ENCODE data around the gene KRT86.
A peak's percentile ranks its signal among the peaks of the same experiment; 100 is the strongest.
"Not testable (repeated sequence)": the region's sequence is repeated elsewhere in the genome, so short reads cannot be mapped to it uniquely, and the experiment has no call there.

Gene KRT86

DNA sequence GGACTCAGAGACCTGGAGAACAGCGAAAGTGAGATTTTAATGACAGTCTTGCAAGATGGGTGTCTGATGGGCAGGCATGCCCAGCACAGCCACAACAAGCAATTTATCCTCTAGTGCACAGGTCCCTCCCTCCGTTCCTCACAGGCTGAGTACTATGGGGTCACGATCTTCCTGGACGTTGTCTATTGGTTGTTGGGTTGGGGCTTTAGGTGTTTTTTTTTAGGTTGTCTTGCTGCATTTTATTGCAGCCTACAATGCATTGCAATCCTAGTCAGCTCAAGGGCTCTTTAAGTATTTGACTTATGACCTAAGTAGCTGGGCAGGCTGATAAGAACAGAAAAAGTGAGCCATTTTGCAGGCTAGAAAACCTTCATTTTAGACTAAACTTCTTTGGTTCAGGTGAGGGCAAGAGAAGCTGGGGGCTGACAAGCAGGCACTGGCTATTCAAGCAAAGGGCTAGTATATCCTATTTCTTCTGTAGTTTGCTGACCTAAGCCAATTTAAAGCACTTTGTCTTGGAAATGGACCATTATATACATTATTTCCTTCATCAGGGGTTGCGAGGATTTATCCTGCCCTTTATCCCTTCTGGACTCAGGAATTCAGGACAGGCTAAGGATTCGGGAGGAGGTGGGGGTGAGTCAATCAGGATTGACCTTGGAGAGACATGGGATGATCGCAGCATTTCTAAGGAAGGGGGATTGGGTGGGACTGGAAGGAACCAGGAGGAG lies 35.4 kb upstream of the KRT86 start:
- DNase-seq = no peak

GRCh38 chr12:52239767-52240166 lies 34.7 kb upstream of the KRT86 start:
- no peak for DNase-seq

DNA sequence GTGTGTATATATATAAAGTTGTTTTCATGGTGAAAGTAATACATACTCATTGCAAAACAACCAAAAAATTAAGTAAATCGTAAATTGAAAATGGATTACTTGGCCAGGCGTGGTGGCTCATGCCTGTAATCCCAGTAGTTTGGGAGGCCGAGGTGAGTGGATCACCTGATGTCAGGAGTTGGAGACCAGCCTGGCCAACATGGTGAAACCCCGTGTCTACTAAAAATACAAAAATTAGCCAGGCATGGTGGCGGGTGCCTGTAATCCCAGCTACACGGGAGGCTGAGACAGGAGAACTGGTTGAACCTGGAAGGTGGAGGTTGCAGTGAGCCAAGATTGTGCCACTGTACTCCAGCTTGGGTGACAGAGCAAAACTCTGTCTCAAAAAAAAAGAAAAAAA lies 34.2 kb upstream of the KRT86 start:
- DNase-seq = not testable (repeated sequence)

- DNase-seq = no peak
Observed at GRCh38 chr12:52241205-52241842, 33.1 kb upstream of the KRT86 start.

DNA sequence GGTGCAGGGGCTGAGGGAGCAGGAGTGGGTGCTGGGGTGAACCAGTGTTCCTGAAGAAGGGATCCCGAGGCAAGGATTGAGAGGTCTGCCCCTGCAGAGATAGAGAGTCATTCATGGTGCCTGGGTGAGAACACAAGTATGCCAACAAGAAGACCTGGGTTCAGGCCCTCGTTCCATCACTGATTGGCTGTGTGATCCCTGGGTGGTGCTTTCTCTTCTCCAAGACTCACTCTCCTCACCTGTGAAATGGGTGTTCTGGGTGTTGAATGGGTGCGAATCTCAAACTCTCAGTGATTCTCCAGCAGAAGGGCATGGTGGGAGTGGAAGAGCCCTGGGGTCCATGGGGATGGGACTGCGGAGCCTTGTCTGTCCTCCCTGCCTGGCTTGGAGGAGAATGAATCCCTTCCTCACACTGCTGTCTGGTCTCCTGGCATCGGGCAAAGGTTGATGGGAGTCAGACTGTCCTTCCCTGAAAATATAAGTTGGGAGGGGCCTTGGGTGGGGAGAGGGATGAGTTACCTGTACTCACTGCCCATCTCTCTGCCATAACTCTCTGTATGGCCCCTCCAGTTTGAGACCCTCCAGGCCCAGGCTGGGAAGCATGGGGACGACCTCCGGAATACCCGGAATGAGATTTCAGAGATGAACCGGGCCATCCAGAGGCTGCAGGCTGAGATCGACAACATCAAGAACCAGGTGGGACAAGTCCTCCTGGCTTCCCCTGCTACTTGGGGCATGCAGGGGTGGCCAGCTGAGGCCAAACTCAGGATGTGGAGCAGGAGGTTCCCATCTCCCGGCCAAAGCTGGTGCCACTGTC lies 31.8 kb upstream of the KRT86 start:
- no peak for DNase-seq

- DNase-seq = no peak
Observed at GRCh38 chr12:52243259-52243855, 31.1 kb upstream of the KRT86 start.

GRCh38 chr12:52243856-52244614 lies 30.4 kb upstream of the KRT86 start:
- DNase-seq = peak; percentile 54

DNA sequence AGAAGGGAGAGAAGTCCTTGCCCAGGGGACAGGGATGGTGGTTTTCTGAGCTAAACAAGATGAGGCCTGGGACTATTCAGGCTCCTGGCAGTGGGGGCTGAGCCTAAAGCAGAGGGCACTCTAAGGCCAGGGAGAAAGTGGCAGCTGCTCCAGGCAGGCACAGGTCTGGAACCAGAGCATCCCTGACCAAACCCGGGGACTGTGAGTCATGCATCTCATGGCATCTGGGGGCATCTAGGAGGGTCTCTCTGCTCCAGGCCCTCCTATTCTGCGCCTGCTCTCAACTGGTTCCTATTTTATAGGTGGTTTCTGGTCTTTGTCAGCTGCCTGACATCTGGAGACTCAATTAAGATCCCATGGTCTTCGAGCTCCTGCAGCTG lies 29.8 kb upstream of the KRT86 start:
- no peak for DNase-seq

- no peak for DNase-seq
Observed at GRCh38 chr12:52245259-52245961, 29.0 kb upstream of the KRT86 start.

GRCh38 chr12:52245962-52246569 lies 28.4 kb upstream of the KRT86 start:
- no peak for DNase-seq

- DNase-seq = no peak
Observed at GRCh38 chr12:52246720-52247621, 27.5 kb upstream of the KRT86 start.

GRCh38 chr12:52247622-52248540 lies 26.6 kb upstream of the KRT86 start:
- DNase-seq = no peak

DNA sequence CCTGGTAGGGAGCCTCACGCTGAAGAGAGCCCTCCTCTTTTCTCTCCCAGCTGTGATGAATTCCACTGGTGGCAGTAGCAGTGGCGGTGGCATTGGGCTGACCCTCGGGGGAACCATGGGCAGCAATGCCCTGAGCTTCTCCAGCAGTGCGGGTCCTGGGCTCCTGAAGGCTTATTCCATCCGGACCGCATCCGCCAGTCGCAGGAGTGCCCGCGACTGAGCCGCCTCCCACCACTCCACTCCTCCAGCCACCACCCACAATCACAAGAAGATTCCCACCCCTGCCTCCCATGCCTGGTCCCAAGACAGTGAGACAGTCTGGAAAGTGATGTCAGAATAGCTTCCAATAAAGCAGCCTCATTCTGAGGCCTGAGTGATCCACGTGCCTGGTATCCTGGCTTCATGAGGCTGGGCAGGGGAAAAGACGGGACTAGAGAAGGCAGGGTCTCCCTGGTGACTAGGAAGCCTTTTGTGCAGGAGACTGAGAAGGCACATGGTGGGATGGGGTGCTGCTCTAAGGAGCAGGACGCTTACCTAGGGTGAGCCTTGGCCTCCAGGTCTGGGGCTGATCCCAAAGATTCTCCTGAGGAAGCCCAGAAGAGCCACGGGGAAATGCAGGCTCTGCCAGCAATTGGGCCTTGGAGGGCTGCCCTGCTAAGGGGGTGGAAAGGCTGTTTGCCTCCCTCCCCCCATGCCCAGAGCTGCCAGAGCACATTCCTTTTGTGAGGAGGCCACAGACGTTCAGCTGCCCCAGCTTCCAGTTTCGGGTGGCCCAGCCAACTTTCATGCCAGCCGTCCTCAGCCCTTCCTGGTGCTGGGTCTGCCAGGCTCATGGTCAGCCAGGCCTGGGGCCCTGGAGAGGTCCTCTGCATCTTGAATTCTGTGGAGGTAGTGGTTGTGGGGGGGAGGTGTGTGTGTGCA lies 25.6 kb upstream of the KRT86 start:
- no peak for DNase-seq

GRCh38 chr12:52249511-52250047 lies 24.9 kb upstream of the KRT86 start:
- DNase-seq = no peak

DNA sequence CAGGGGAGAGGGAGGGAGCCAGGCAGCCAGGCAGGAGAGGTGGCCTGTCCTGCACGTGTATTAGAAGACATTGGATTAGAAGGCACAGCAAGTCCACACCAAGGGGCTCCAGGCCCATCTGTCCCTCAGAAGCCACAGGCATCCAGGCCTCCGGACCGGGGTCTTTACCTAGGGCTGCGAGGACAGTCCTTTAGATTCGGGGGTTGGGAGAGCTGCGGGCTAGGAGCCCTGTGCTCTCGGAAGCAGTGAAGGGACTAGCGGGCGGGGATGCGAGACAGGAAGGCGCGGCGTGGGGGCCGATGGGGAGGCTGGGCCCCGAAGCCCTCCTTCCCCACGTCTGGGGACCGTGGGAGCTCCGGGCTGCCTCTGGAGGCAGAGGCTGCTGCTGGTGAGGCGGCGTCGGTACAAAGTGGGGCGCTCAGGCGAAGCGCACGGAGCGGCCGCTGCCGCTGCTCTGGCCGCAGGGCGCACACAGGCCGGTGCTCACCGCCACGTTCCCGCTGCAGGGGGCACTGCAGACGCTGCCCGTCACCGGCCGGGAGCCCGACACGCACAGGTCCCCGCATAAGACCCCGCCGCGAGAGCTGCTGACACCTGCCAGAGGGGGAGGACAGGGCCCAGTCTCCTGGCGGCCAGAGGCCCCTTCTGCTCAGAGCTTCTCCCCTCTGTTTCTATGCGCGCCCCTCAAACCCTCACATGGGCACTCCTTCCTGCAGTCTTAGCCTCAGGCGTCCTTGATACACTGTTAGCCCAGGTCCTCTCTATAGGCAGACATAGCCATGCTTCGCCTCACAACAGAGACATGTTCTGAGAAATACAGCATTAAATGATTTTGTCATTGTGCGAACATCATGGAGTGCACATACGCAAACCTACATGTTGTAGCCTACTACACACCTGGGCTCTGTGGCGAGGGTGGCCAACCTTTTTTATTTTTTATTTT lies 24.1 kb upstream of the KRT86 start:
- DNase-seq = no peak

DNA sequence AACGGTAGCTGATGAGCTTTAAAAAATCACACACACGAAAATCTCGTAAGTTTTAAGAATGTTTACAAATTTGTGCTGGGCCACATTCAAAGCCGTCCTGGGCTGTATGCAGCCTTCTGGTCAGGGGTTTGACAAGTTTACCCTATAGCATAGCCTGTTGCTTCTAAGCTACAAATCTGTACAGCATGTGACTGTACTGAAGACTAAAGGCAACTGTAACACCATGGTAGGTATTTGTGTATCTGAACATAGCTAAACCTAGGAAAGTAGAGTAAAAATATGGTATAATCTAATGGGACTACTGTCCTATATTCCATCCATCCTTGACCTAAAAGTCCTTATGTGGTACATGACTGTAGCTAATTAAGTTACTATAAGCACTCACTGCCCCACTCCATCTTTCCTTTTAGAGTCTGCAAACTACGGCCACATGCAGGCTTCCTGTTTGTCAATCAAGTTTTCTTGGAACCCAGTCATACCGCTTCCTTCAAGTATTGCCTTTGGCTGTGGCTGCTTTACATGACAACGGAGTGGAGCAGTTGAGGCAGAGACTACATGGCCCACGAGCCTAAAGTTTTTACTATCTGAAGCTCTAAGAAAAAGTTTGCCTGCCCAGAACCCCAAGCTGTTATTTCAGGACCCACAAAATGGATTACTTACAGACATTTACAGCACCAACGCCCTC lies 22.9 kb upstream of the KRT86 start:
- DNase-seq = no peak

All from activated CD4-positive, CD25-positive, alpha-beta regulatory T cell treated with anti-CD3 and anti-CD28 coated beads, Interleukin-2, amount 50 U/mL, for 72 hours (primary cell).